ENCODE measurements around the gene LDLRAD3.

The LDLRAD3 gene

GRCh38 chr11:35962369-35963138 is 18.7 kb downstream of the LDLRAD3 start:
- DNase-seq: no peak

GRCh38 chr11:35963911-35964310 is 20.0 kb downstream of the LDLRAD3 start:
- DNase-seq: no peak

- DNase-seq: no peak
Observed at GRCh38 chr11:35964841-35965240, 21.0 kb downstream of the LDLRAD3 start.

GRCh38 chr11:35967042-35967441 is 23.2 kb downstream of the LDLRAD3 start:
- DNase-seq: no peak

GRCh38 chr11:35968386-35969088 is 24.7 kb downstream of the LDLRAD3 start:
- no peak for DNase-seq

DNA sequence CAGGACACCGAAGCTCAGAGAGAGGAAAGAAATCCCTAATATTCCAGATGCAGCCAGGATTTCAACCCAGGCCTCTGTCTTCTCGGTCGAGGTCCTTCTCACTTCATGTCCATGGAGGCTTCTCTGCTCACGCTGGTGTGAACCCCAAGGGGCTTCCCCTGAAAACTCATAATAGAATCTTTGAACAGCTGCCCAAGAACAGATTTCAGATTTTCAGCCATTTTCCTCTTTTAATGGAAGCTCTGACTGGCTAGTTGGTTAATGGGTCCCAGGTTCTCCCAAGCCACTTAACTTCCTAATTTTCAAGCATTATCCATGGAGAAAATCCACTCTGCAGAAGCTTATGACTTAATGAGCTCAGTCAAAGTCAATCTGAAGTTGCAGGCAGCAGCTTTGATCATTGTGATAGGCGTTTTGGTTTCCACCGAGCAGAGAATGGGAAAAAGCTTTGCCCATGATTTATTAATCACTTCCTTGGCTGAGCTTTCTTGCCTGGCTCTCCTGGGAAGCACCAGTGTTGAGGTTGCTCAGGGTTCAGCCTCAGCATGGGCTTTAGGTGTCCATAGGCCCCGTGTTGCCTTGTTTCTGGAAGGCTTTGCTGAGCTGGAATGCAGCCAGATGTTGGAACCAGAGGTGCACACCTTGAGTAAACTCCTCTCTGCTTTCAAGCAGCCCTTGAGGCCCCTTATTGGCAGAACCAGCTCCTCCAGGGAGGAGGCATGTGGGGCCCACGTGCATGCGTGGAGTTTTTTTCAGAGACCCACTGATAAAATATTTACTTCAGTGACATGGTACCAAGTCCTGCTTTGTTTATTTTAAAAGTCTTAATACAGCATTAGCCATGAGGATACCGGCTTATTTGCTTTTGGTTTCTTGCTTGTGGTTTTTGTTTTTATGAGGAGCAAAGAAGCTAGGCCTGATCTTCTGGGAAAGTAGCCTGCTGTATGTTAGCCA is 25.5 kb downstream of the LDLRAD3 start:
- DNase-seq: no peak

GRCh38 chr11:35970445-35970844 is 26.6 kb downstream of the LDLRAD3 start:
- no peak for DNase-seq

DNA sequence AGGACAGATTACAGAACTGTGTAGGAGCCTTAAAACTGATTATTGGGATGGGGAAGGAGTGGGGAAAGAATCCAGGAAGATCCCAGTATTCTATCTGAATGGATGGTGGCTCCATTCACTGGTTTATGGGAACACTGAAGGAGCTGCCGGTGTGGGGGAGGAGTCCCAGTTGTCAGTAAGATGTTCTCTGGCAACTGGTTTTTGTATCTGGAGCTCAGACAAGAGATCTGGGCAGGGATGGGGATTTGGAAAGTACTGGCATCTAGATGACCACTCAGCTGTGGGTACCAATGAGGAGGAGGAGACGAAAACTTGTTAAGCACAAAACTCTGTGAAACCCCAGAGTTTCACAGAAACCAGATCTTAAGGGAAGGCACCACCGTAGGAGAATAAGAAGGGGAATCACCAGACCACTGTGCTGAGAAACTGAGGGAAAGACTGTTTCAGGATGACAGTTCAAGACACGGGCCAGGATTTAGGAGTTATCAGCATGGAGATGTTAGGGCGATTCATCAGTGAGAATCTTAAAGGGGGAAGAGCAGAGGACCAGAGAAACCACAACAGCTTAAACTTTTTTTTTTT is 28.1 kb downstream of the LDLRAD3 start:
- no peak for DNase-seq

DNA sequence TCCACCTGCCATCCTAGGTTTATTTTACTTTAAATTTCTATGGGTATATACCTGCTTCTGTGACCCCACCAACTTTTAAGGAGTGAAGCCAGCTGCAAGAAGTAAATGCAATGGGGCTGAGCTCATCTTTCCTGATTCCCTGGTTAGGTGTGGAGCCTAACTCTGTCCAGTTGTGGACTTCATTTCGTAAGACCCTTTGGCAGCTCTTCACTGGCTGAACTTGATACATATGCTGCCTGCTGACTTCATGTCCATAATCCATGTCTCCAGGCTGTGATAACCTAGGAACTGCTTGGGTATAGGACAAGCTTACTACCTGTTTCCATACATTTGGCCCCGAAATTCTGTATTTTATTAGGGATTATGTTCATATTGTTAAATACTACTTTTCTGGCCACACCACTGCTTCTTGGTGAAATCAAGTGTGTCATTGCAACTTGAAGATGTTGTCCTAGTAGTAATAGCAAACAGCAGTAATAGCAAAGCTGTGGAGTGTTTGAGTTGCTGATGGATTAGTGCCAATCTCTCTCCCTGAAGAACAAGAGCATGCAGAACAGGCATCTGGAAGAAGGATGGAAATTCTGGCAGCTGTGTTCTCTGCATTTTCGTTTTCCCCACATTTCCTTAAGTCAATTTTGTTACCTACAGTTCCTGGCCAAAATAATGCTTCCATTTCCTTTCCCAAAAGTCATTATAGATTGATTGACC is 31.2 kb downstream of the LDLRAD3 start:
- DNase-seq: no peak

DNA sequence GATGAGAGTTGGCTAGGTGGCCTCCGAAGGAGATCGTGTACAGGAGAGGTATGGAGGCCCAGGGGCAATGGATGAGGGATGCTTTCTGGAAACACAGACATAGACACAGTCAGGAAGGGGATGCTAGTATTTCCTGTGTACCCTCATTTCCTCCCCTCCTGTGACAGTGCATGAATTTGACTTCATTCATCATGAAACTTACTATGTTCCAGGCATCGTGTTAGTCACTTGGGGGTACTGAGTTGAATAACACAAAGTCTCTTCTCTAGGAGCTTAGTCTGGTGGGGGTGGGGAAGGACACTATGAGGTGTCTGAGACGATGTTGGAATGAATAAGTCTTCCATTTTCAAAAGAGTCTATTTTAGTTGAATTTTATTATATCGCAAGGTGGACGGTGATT is 32.6 kb downstream of the LDLRAD3 start:
- DNase-seq: no peak

GRCh38 chr11:35978183-35978582 is 34.3 kb downstream of the LDLRAD3 start:
- no peak for DNase-seq

GRCh38 chr11:35978891-35979290 is 35.0 kb downstream of the LDLRAD3 start:
- DNase-seq: no peak

GRCh38 chr11:35980686-35981390 is 37.0 kb downstream of the LDLRAD3 start:
- DNase-seq: no peak

GRCh38 chr11:35981581-35981980 is 37.7 kb downstream of the LDLRAD3 start:
- DNase-seq: no peak

DNA sequence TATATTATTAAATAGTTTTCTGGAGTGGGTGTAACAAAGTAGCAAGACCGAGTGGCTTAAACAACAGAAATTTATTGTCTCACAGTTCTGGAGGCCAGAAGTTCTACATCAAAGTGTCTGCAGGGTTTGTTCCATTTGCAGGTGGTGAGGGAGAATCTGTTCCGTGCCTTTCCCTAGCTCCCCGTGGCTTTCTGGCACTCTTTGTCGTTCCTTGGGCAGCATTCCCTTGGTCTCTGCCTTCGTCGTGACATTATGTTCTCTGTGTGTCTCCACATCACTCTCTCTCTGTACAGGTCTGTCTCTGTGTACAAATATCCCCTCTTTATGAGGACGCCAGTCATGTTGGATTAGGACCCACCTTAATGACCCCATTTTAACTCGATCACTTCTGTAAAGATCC is 38.2 kb downstream of the LDLRAD3 start:
- DNase-seq: no peak

DNA sequence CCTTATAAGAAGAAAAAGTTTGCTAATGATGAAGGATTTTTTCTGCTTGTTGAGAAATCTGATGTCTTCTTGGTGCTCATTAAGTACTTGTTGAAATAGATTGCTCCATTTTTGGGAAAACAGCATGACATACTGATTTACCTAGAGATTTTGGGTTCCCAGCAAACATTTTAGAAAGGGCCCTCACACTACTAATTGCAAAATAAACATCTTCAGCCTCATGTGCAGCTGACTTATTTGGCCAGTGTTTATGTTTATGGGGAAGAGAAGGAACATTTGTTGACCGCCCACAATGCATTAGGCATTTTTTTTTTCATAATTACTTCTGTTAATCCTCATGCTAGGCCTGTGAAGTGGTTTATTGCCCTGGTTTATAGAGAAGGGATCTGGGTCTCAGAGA is 40.1 kb downstream of the LDLRAD3 start:
- no peak for DNase-seq

GRCh38 chr11:35986947-35987346 is 43.1 kb downstream of the LDLRAD3 start:
- DNase-seq: no peak

DNA sequence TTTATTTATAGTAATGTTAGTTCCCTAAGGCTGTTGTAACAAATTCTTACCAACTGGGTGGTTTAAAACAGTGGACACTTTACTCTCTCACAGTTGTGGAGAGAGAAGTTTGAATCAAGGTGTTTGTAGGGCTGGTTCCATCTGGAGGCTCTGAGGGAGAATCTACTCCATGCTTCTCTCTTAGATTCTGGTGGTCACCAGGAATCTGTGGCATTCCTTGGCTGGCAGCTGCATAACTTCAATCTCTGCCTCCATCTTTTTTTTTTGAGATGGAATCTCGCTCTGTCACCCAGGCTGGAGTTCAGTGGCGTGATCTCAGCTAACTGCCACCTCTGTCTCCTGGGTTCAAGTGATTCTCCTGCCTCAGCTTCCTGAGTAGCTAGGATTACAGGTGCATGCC is 46.3 kb downstream of the LDLRAD3 start:
- no peak for DNase-seq

DNA sequence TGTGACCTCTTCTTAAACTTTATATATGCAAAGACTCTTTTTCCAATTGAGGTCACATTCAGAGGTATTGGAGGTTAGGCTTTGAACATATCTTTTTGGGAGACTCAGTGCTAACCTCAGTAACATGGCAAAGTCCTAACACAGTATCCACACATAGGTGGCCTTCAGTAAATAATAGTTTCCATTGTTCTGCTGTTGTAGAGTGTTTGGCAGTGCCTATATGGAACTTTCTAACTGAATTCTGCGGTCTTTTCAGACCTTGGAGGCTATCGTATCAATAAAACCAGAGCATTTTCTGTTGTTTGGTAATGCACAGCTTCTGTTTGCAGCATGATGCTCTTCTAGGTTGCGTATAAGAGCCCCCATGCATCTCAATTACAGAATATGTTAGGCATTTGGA is 47.0 kb downstream of the LDLRAD3 start:
- DNase-seq: no peak

DNA sequence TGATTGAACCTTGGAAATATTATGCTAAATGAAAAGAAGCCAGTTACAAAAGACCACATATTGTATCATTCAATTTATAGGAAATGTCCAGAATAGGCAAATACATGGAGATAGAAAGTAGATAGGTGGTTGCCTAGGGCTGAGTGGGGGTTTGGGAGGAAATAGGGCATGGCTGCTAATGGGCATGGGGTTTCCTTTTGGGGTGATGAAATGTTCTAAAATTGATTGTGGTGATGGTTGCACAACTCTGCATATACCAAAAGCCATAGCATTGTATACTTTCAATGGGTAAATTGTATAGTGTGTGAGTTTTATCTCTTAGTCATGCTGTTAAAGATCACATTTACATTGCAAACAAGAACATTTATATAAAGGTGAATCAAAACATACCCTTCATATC is 48.7 kb downstream of the LDLRAD3 start:
- DNase-seq: no peak

GRCh38 chr11:35994421-35994820 is 50.6 kb downstream of the LDLRAD3 start:
- no peak for DNase-seq
